GM21515 (cell line): Measurements from ENCODE around the gene KCNQ1.

ENCODE experiments used
- ATAC-seq: cut with Tn5 transposase; IDR thresholded peaks from one replicate; pipeline ENCODE4 v1.9.1; 2021; ENCODE audit not compliant: unreplicated experiment

KCNQ1 gene

GRCh38 chr11:2739531-2740274 lies 294.9 kb downstream of the KCNQ1 start:
- ATAC-seq: no peak

- ATAC-seq: no peak
Measured at GRCh38 chr11:2740275-2740940, 295.6 kb downstream of the KCNQ1 start.

- no peak for ATAC-seq
Measured at GRCh38 chr11:2741006-2741376, 296.2 kb downstream of the KCNQ1 start.

DNA sequence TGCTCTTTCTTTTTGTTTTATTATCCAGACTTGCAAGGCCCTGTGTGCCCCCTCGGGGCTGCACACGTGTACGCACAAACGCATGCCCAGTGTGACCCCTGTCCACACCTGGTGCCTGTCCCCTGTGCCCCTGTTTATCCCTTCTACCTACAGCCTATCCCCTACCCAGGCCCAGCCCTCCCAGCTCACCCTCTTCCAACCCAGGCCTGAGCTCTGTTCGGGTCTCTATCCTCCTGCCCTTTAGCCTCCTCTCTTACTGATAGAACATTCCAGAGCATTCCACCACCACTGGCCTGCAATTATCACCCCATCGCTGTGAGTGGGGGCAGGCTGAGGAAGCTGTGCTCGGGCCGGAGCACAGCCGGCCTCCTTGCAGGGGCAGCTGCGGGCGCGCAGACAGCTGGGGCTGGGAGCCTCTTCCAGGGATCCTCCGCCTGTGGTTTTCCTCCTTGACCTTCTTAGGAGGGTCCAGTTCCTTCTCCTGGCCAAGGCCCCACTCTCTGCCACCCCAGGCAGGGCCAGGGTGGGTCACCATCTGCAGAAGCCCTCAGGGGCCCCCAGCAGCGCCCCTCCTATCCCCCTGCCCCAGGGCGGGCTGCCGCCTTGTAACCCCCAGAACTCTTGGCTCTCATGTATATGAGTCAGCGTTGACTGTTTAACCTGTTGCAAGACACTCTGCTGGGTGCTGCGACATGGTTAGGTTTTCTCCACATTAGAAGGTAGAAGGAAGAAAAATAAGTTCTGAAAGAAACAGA lies 296.7 kb downstream of the KCNQ1 start:
- no peak for ATAC-seq

- ATAC-seq: no peak
Measured at GRCh38 chr11:2742201-2742600, 297.4 kb downstream of the KCNQ1 start.

DNA sequence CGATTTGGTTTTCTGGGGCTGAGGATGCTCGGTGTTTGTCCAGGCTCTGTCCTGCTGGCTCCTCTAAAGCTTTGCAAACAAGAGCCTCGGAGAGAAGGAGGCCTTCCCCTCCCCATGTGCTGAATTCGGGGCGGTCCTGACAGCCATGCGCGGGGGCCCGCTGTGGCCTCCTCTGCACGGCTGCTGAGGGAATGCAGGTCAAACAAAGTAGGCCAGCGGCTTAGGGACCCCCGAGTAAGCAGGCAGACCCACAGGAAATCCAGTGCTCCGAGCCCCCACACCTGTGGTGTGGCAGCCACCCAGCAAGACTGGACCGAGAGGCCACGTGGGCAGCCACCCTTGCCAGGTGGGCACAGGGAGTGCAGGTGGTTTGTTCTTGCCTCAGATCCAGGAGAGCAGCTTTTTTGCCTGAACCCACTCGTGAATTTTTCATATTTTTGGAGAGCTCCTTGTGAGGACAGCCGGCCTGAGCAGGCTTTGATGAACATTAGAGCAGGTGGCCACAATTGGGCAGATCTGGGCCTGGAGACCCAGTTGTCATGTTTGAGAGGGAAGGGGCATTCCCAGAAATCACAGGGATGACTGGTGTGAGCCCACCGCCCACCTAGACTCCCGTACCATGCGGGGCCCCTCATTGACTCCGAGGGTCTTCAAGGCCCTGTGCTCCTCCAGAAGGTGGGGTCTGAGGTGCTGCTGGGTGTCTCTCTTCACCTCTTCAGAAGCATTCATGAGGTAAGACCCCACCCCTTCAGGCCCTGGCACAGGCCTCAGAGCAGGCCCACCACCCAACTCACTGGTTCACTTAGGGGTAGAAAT lies 298.0 kb downstream of the KCNQ1 start:
- ATAC-seq: no peak

GRCh38 chr11:2743427-2744110 lies 298.8 kb downstream of the KCNQ1 start:
- ATAC-seq: no peak

GRCh38 chr11:2744166-2744565 lies 299.4 kb downstream of the KCNQ1 start:
- no peak for ATAC-seq

- no peak for ATAC-seq
Measured at GRCh38 chr11:2745511-2745910, 300.7 kb downstream of the KCNQ1 start.

DNA sequence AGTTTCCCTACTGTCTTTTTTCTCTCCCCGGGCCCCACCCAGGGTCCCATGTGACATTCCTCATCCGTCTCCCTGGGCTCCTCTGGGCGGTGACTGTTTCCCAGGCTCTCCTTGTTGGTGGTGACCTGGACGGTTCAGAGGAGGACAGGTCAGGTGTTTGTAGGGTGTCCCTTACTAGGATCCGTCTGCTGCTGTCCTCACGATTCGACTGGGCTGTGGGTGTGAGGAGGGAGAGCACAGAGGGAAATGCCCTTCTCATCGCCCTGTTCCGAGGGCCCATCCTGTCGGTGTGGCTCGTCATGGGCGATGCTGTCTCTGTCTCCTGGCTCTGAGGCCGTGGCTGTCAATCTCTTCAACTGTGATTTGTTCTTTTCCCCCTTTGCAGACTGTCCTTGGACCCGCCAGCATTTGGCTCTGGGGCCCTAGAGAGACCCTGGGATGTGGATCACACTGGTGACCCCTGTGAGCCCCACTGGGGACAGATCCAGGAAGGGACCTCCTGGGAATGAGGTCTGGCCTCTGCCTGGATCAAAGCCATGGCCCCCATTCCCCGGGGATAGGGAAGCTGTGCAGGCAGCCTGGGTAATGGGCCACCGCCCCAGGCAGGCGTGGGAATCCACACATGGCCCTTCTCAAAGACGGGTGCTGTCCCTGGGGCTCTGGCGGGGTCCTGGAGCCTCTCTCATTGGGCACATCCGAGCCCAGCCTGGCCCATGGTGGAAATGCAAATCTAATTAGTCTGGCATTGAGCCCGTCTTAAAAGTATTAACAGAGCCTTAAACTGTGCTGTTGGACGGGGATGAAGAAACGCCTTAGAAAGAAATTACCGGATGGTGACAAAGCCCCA lies 301.8 kb downstream of the KCNQ1 start:
- ATAC-seq: no peak

DNA sequence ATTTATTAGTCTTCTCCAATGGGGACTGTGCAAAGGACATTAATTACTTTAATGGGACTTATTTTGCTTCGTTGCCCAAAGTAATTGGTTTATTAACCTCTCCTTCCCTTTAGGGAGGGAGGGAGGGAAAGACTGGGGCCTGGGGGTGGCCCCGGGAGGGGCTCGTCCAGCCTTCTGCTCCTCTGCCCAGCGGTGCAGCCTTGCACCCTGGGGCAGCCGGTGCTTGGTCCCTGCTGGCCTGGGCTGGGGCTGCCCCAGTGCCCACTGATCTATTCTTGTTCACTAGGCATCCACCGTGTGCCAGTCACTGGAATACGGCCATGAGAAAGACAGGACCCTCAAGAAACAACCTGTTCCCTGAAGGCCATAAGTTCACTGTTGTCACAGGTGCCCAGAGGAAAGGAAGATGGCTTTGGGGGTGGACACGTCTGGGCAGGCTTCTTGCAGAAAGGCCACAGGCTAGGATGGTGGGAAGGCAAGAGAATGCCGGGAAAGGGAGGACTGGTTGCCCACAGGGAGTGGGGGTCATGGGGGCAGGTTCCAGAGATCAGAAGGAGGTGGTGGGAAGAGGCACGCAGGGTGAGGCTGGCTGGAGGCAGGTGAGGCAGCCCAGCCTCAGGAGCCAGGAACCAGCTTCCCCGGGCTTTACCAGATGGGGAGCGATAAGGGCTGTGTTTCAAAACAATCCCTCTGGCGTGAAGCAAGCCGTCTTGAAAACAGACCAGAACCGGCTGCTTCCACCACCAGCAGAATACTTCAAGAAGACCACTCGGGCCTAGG lies 302.6 kb downstream of the KCNQ1 start:
- ATAC-seq: no peak

DNA sequence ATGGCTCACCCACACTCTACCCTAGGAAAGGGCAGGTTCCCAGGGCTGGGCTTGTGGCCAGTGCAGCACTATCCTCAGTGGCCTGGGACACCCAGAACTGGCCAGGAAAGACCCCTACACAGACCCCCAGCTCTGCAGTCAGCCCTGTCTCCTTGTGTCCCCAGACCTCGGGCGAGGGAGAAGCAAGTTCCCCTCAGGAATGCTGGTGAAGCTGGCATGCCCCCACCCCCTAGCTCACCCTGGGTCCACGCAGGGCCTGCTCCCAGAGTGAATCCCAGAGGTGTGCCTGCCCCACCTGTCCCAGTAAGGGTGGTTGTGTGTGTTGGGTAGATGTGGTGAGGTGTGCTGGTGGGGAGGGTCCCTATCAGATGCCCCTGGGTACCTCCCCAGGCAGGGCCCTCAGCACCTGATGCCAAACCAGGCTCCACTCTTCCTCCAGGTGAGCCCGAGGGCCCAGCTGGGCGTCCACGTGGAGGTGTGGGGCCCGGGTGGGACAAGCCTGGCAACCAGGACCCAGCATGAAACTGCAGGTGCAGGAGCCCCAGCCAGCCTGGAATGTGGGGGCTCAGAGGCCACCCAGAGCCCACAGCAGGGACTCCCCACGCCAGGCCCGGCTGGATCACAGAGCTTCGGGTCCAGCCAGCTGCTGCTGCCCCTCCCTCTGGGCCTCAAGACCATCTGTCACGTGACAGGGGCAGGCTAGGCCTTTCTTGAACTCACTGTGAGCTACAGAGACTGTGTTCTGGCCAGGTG lies 303.4 kb downstream of the KCNQ1 start:
- no peak for ATAC-seq

GRCh38 chr11:2748814-2749554 lies 304.2 kb downstream of the KCNQ1 start:
- no peak for ATAC-seq

GRCh38 chr11:2750101-2750681 lies 305.4 kb downstream of the KCNQ1 start:
- ATAC-seq: no peak

GRCh38 chr11:2750682-2751522 lies 306.1 kb downstream of the KCNQ1 start:
- ATAC-seq: no peak

DNA sequence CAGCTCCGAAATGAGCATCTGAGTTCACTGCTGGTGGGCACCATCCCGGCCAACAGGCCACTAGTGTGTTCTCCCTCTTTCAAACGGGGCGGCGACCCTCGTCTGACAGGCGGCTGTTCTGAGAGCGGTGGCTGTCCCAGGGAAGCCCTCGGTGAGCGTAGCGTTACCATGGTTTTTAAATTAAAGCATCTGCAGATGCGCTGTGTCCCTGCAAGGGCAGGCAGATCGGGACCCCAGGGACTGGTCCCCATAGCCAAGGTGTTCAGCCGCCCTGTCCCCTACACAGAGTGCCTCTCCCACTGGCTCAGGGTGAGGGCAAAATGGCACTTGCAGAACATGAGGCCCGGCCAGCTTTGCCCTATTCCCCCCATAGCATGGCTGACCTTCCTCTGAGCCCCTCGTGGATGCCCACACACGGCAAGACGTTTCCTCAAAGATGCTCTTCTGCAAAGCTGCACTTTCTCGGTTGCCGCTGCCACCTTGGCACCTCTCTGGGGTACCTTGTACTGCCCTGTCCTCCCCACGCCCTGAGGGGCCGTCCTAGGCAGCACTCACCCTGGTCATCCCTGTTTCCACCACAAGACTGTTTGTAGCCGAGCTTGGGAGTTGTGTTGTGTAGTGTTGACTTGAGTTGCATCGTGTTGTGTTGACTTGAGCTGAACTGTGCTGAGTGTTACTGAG lies 306.9 kb downstream of the KCNQ1 start:
- no peak for ATAC-seq
